ENCODE data around the gene P2RX3.
"Not testable (repeated sequence)": the region's sequence is repeated elsewhere in the genome, so short reads cannot be mapped to it uniquely, and the experiment has no call there.

GRCh38 chr11:57361420-57361819, 23.3 kb downstream of the P2RX3 start:
- not testable (repeated sequence) for TF ChIP-seq ZBTB11 (tag by site-specific recombination; conservative IDR thresholded peaks at IDR 0.05; ENCODE audit: low read depth); MZF1 (tag by site-specific recombination; IDR thresholded peaks at IDR 0.05; ENCODE audit: borderline replicate concordance); CTCF (tag by site-specific recombination; IDR thresholded peaks at IDR 0.05)
